NCI-H526 treated with DMSO at 0.1 percent for 48 hours (cell line): ENCODE results near the gene GFOD1.

ENCODE experiments used
- DNase-seq: peaks from one replicate; lab custom pipeline; 2025; lab: John Stamatoyannopoulos, UW

The GFOD1 gene, protein sequence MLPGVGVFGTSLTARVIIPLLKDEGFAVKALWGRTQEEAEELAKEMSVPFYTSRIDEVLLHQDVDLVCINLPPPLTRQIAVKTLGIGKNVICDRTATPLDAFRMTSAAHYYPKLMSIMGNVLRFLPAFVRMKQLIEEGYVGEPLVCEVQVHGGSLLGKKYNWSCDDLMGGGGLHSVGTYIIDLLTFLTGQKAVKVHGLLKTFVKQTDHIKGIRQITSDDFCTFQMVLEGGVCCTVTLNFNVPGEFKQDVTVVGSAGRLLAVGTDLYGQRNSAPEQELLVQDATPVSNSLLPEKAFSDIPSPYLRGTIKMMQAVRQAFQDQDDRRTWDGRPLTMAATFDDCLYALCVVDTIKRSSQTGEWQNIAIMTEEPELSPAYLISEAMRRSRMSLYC

GRCh38 chr6:13487122-13488014, at the start of gene GFOD1:
GFOD1 (minus strand) TSS chr6:13487600; CDS start chr6:13486890, 710 bp downstream.
- DNase-seq, result peak; percentile 91

GRCh38 chr6:13536796-13537526, 49.6 kb upstream of the GFOD1 start:
- DNase-seq, result no peak

- no peak for DNase-seq
Measured at GRCh38 chr6:13535306-13535705, 47.9 kb upstream of the GFOD1 start.

DNA sequence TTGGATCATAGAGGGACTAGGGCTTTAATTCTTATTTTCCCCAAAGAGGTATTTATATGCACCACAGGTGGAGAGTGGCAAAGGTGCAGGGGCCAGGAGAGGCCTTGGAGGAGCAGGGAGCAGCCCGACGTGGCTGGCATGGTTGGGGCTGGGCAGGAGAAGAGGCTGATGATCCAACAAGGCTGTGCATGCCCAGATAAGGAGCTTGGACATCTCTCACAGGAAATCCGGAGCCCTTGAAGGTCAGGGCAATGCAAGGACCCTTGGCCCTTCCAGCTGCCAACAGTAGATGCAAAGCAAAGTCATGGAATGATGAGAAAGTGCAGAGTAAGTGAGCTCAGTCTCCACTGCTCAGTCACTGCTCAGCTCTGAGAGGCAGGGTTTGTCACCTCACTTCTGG, 47.1 kb upstream of the GFOD1 start:
- no peak for DNase-seq

DNA sequence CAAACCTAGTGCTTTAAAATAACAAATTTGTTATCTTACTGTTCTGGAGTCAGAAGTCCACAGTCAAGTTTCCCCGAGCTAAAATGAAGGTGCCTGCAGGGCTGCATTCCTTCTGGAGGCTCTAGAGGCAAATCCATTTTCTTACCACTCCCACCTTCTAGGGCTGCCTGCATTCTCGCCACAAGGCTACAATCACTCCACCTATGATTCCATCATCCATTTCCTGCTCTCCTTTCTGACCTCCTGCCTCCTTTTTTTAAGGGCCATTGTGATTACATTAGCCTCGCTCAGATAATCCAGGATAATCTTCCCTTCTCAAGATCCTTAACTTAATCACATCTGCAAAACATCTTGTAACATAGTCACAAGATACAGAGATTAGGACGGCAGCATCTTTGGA, 44.6 kb upstream of the GFOD1 start:
- DNase-seq, result no peak

DNA sequence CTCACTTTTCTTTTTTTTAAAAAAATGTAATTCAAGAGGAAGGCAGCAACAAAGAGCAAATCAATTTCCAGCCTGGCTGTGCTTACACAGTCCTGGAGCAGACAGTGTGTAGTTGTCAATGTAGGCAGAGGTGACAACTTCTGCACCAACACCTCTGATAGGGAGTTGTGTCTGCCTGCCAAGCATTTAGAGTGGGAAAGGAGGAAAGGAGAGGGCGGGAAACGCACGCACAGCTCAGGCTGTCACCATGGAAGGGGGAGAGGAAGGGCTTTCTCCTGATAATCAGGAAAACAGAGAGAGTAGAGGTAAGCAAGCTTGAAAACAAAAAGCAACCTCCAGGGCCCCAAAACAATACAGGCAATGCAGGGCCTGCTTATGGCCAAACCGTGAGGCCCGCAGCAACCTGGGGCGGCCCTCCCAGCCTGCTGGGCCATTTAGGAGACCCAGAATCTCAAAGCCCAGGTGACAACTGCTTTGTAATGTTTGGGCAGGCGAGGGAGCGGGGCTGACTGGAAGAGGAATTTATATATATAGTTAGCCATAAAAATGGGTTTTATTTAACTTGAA, 41.5 kb upstream of the GFOD1 start:
- DNase-seq, result no peak

DNA sequence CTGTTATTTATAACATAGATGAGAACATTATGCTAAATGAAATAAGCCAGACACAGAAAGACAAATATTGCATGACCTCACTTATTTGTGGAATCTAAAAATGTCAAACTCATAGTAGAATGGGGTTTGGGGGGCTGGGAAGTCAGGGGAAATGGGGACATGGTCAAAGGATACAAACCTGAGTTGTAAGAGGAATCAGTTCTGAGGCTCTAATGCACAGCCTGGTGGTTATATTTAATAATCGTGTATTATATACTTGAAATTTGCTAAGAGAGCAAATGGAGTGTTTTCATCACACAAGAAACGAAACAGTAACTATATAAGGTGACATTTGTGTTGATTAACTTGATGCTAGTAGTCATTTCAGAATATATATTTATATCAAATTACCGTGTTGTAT, 40.8 kb upstream of the GFOD1 start:
- no peak for DNase-seq

DNA sequence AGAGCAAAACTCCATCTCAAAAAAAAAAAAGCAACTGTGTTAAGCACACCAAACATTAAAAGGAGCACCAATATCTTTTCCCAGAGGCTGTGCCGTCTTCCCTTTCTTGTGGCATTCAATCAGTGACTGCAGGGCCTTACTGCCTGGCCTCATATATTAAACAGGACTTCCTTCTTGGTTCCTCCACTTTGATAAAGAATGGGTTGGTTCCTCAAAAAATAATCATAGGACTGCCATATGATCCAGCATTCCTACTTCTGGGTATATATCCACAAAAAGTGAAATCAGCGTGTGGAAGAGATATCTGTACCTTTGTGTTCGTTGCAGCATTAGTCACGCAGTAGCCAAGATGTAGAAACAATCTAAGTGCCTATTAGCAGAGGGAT, 40.3 kb upstream of the GFOD1 start:
- no peak for DNase-seq

DNA sequence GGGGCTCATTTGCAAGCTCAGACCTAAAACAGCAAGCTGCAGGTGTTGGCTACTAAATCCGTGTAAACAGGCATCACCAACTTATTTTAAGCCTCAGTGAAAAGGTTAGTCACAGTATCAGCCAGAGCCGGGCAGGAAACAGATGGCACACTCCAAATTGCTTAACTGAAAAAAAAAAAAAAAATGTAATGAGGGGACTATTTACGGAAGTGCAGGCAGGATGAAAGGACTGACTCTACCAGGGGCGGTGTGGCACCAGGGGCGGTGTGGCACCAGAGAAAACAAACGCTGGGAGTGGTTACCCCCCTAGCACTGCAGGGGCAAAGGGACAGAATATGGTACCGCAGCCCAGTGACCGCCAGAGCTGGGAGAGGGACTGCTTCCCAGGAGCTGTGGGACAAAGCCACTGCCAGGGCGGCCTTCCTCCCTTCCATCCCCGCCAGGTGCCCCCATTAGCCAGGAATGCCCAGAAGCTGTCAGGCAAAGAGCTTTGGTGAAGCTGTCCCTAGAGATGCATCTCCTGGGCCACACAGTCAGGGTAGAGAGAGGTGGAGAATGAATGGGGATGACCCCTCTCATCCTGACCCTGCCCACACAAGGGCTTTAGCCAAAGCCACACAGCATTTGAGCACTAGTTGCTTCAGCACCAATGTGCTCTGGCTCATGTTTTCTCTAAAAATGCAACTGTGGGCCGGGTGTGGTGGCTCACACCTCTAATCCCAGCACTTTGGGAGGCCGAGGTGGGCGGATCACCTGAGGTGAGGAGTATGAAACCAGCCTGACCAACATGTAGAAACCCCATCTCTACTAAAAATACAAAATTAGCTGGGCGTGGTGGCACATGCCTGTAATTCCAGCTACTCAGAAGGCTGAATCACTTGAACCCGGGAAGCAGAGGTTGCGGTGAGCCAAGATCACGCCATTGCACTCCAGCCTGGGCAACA, 39.6 kb upstream of the GFOD1 start:
- DNase-seq, result no peak

GRCh38 chr6:13526357-13526726, 38.9 kb upstream of the GFOD1 start:
- DNase-seq, result no peak

DNA sequence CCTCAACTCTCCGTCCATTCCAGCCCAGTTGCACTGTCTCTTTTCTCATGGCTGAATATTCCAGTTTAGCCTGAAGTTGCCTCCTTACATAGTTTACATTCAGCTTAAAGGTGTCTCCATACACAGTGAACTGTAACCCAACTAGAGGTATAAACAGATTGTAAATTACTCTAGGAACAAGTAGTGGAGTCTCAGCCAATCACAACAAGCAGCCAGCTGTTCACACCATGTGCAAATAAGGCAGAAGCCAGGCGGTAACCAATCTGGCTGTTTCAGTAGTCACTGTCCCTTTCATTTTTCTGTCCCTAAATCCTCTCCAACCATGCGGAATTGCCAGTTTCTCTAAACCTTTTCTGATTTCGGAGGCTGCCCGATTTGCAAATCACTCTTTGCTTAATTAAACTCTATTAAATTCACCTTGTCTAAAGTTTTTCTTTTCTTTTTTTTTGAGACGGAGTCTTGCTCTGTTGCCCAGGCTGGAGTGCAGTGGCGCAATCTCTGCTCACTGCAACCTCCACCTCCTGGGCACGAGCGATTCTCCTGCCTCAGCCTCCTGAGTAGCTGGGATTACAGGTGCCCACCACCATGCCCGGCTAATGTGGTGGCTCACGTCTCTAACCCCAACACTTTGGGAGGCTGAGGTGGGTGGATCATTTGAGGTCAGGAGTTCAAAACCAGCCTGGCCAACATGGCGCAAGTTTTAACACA, 37.6 kb upstream of the GFOD1 start:
- DNase-seq, result no peak

DNA sequence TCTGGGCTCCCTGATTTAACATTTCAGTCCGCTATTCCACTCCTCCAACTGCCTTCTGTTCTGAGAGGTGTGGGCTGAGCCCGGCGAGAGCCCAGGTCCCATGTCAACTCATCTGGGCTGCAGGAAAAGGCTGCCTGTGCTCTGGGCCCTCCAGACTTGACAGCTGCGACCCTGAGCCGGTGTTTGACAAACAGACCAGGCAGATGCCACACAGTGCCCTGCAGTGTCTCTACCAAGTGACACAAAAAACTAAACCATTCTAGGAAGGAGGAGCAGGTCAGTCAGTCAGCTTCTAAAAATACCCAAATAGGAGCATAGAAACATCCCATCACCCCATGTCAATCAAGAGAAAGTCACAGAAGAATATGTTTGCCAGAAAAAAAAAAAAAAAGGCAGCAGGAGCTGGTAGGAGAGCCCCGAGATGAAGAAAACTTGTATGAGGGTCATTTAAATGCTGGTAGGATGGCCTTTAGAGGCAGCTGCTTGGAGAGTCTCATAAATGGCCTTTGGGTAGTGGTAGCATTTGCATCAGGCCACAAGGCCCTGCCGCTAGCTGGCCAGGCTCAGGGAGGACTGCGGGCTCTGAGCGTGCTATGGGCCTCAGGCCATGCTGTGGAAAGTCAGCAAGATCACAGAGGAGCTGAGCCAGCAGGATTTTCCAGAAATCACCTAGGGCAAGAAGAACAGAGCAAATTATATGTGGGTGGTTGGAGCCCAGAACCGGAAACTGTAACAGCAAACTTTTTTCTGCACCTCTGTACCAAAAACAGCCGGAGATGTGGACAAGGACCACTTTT, 36.6 kb upstream of the GFOD1 start:
- DNase-seq, result no peak

GRCh38 chr6:13522656-13523055, 35.3 kb upstream of the GFOD1 start:
- no peak for DNase-seq

DNA sequence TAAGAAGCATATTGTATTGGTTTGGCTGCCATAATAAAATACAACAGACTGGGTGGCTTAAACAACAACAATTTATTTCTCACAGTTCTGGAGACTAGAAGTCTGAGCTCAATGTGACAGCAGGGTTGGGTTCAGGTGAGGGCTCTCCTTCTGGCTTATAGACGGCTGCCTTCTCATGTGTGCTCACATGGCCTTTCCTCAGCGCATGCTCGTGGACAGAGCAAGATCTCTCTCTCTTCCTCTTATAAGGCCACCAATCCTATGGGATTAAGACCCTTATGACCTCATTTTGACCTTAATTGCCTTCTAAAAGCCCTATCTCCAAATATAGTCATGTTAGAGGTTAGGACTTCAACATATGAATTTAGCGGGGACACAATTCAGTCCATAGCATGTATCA, 32.4 kb upstream of the GFOD1 start:
- DNase-seq, result no peak

DNA sequence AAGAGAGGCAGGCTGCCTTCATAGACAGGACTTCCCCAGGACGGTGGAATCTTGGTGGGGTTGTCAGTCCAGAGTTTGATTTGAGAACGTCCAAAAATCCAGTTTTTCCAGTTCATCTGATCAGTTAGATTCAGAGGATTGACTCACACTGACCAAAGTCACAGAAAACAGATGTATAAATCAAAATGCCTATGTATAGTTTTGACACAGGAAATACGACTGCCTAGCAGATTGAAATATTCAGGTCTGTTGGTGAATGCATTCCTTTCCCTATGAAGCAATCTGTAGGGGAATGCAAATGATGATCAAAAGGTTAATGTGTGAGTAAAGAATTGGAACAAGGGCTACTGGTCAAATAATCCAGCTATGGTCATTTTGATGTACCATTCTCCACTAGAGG, 29.7 kb upstream of the GFOD1 start:
- no peak for DNase-seq

DNA sequence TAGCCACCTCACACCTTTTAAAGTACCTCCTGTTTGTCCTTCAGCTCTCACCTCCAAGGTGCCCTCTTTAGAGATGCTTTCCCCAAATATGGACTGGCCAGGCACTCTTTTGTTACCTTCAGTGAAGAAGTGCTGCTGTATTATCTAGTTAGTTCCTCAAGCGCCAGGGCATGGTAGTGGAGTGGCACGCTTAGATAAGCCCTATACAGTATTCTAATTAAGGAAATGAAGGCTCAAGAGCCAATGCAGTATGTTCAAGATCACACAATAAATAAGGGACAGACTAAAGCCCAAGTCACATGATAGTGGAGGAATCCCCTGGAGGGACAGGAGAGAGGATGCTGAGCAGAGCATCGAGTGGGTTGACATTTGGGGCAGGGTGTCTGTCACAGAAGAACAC, 28.5 kb upstream of the GFOD1 start:
- no peak for DNase-seq

- no peak for DNase-seq
Measured at GRCh38 chr6:13513626-13514502, 26.5 kb upstream of the GFOD1 start.

DNA sequence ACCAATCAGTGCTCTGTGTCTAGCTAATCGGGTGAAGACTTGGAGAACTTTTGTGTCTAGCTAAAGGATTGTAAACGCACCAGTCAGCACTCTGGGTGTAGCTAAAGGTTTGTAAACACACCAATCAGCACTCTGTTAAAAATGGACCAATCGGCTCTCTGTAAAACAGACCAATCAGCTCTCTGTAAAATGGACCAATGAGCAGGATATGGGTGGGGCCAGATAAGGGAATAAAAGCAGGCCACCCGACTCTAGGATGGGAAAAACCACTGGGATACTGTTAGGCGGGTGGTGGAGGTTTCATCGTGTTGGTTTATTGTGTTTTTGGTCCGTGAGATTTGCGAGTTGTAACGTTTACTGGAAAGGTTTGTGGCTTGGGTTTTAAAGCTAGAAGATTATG, 25.5 kb upstream of the GFOD1 start:
- DNase-seq, result no peak
